ENCODE results near the gene DAB2. TPM values are rescaled to one million over a fixed set of nuclear protein-coding genes. Genes with fewer than 3 reads are reported as not detected.

The DAB2 gene
- total RNA-seq, 1 experiment from 2014 or later = not detected

GRCh38 chr5:39432696-39433530 is 8.1 kb upstream of the DAB2 start:
- Histone ChIP-seq H3K36me3 (ENCODE audit: insufficient read depth, low read length) (no peaks in the 10 kb centered on the region), H3K27ac (ENCODE audit: low read length) (no peak overlapping the region), H3K27me3 (ENCODE audit: low read length) (no peaks in the 10 kb centered on the region), H3K4me1 (ENCODE audit: low read length) (no peaks in the 10 kb centered on the region), H3K4me2 (ENCODE audit: low read depth, low read length, poor library complexity, severe bottlenecking) (no peak overlapping the region), H3K9me2 (replicated peaks; ENCODE audit: insufficient read depth, low read length) (no peaks in the 10 kb centered on the region), H3K4me3 (ENCODE audit: low read length) (no peak overlapping the region), H3K9ac (ENCODE audit: low read length) (no peak overlapping the region), H3K79me2 (ENCODE audit: low read length) (no peaks in the 10 kb centered on the region), H3K9me3 (ENCODE audit: low read length) (no peaks in the 10 kb centered on the region), H2AFZ (ENCODE audit: low read length) (no peak overlapping the region), H4K20me1 (ENCODE audit: insufficient read depth, low read depth, low read length) (no peaks in the 10 kb centered on the region)
- no peak for DNase-seq

GRCh38 chr5:39430461-39430860 is 5.7 kb upstream of the DAB2 start:
- Histone ChIP-seq H3K4me1 (ENCODE audit: low read length) (no peaks in the 10 kb centered on the region), H3K27me3 (ENCODE audit: low read length) (no peaks in the 10 kb centered on the region), H3K4me2 (ENCODE audit: low read depth, low read length, poor library complexity, severe bottlenecking) (no peak overlapping the region), H4K20me1 (ENCODE audit: insufficient read depth, low read depth, low read length) (no peaks in the 10 kb centered on the region), H3K9me3 (ENCODE audit: low read length) (no peaks in the 10 kb centered on the region), H3K79me2 (ENCODE audit: low read length) (no peaks in the 10 kb centered on the region), H2AFZ (ENCODE audit: low read length) (no peak overlapping the region), H3K4me3 (ENCODE audit: low read length) (no peak overlapping the region), H3K9ac (ENCODE audit: low read length) (no peak overlapping the region), H3K9me2 (replicated peaks; ENCODE audit: insufficient read depth, low read length) (no peaks in the 10 kb centered on the region), H3K27ac (ENCODE audit: low read length) (no peak overlapping the region), H3K36me3 (ENCODE audit: insufficient read depth, low read length) (no peaks in the 10 kb centered on the region)
- no peak for DNase-seq

GRCh38 chr5:39428640-39429039 is 3.9 kb upstream of the DAB2 start:
- no peak for DNase-seq
- Histone ChIP-seq H3K27me3 (ENCODE audit: low read length) (no peaks in the 10 kb centered on the region), H3K9ac (ENCODE audit: low read length) (no peak overlapping the region), H3K4me1 (ENCODE audit: low read length) (no peaks in the 10 kb centered on the region), H3K9me3 (ENCODE audit: low read length) (no peaks in the 10 kb centered on the region), H3K4me2 (ENCODE audit: low read depth, low read length, poor library complexity, severe bottlenecking) (no peak overlapping the region), H3K4me3 (ENCODE audit: low read length) (no peak overlapping the region), H2AFZ (ENCODE audit: low read length) (no peak overlapping the region), H4K20me1 (ENCODE audit: insufficient read depth, low read depth, low read length) (no peaks in the 10 kb centered on the region), H3K79me2 (ENCODE audit: low read length) (no peaks in the 10 kb centered on the region), H3K27ac (ENCODE audit: low read length) (no peak overlapping the region), H3K9me2 (replicated peaks; ENCODE audit: insufficient read depth, low read length) (no peaks in the 10 kb centered on the region), H3K36me3 (ENCODE audit: insufficient read depth, low read length) (no peaks in the 10 kb centered on the region)

GRCh38 chr5:39427633-39428032 is 2.9 kb upstream of the DAB2 start:
- no peak for DNase-seq
- no peaks in the 10 kb centered on the region for H3K27me3 ChIP-seq (ENCODE audit: low read length)
- no peak overlapping the region for H3K4me3 ChIP-seq (ENCODE audit: low read length)
- no peaks in the 10 kb centered on the region for H3K36me3 ChIP-seq (ENCODE audit: insufficient read depth, low read length)
- no peaks in the 10 kb centered on the region for H3K79me2 ChIP-seq (ENCODE audit: low read length)
- H3K9ac ChIP-seq (ENCODE audit: low read length) = no peak overlapping the region
- no peak overlapping the region for H2AFZ ChIP-seq (ENCODE audit: low read length)
- H3K4me2 ChIP-seq (ENCODE audit: low read depth, low read length, poor library complexity, severe bottlenecking) = no peak overlapping the region
- H3K27ac ChIP-seq (ENCODE audit: low read length) = no peak overlapping the region
- no peaks in the 10 kb centered on the region for H3K4me1 ChIP-seq (ENCODE audit: low read length)
- no peaks in the 10 kb centered on the region for H4K20me1 ChIP-seq (ENCODE audit: insufficient read depth, low read depth, low read length)
- no peaks in the 10 kb centered on the region for H3K9me2 ChIP-seq (replicated peaks; ENCODE audit: insufficient read depth, low read length)
- H3K9me3 ChIP-seq (ENCODE audit: low read length) = no peaks in the 10 kb centered on the region

GRCh38 chr5:39427229-39427628 is 2.4 kb upstream of the DAB2 start:
- H3K79me2 ChIP-seq (ENCODE audit: low read length) = no peaks in the 10 kb centered on the region
- no peaks in the 10 kb centered on the region for H3K9me2 ChIP-seq (replicated peaks; ENCODE audit: insufficient read depth, low read length)
- no peak overlapping the region for H3K27ac ChIP-seq (ENCODE audit: low read length)
- no peak for DNase-seq
- no peaks in the 10 kb centered on the region for H3K36me3 ChIP-seq (ENCODE audit: insufficient read depth, low read length)
- no peaks in the 10 kb centered on the region for H3K4me1 ChIP-seq (ENCODE audit: low read length)
- H4K20me1 ChIP-seq (ENCODE audit: insufficient read depth, low read depth, low read length) = no peaks in the 10 kb centered on the region
- no peaks in the 10 kb centered on the region for H3K27me3 ChIP-seq (ENCODE audit: low read length)
- H2AFZ ChIP-seq (ENCODE audit: low read length) = no peak overlapping the region
- no peak overlapping the region for H3K4me3 ChIP-seq (ENCODE audit: low read length)
- H3K9ac ChIP-seq (ENCODE audit: low read length) = no peak overlapping the region
- no peaks in the 10 kb centered on the region for H3K9me3 ChIP-seq (ENCODE audit: low read length)
- H3K4me2 ChIP-seq (ENCODE audit: low read depth, low read length, poor library complexity, severe bottlenecking) = no peak overlapping the region

- H3K4me2 ChIP-seq (ENCODE audit: low read depth, low read length, poor library complexity, severe bottlenecking) = no peak overlapping the region
- no peaks in the 10 kb centered on the region for H3K9me3 ChIP-seq (ENCODE audit: low read length)
- H3K27me3 ChIP-seq (ENCODE audit: low read length) = no peaks in the 10 kb centered on the region
- no peak overlapping the region for H2AFZ ChIP-seq (ENCODE audit: low read length)
- H3K36me3 ChIP-seq (ENCODE audit: insufficient read depth, low read length) = no peaks in the 10 kb centered on the region
- no peaks in the 10 kb centered on the region for H3K79me2 ChIP-seq (ENCODE audit: low read length)
- no peak overlapping the region for H3K9ac ChIP-seq (ENCODE audit: low read length)
- no peaks in the 10 kb centered on the region for H3K9me2 ChIP-seq (replicated peaks; ENCODE audit: insufficient read depth, low read length)
- H3K27ac ChIP-seq (ENCODE audit: low read length) = no peak overlapping the region
- DNase-seq = no peak
- no peaks in the 10 kb centered on the region for H3K4me1 ChIP-seq (ENCODE audit: low read length)
- H3K4me3 ChIP-seq (ENCODE audit: low read length) = no peak overlapping the region
- no peaks in the 10 kb centered on the region for H4K20me1 ChIP-seq (ENCODE audit: insufficient read depth, low read depth, low read length)
Measured at GRCh38 chr5:39426746-39427105, 1.9 kb upstream of the DAB2 start.

GRCh38 chr5:39426051-39426745 is 1.4 kb upstream of the DAB2 start:
- H3K4me3 ChIP-seq (ENCODE audit: low read length) = no peak overlapping the region
- no peaks in the 10 kb centered on the region for H3K36me3 ChIP-seq (ENCODE audit: insufficient read depth, low read length)
- no peak overlapping the region for H2AFZ ChIP-seq (ENCODE audit: low read length)
- no peak overlapping the region for H3K4me2 ChIP-seq (ENCODE audit: low read depth, low read length, poor library complexity, severe bottlenecking)
- H3K27ac ChIP-seq (ENCODE audit: low read length) = no peak overlapping the region
- H3K9me2 ChIP-seq (replicated peaks; ENCODE audit: insufficient read depth, low read length) = no peaks in the 10 kb centered on the region
- no peaks in the 10 kb centered on the region for H3K79me2 ChIP-seq (ENCODE audit: low read length)
- H3K9me3 ChIP-seq (ENCODE audit: low read length) = no peaks in the 10 kb centered on the region
- H3K4me1 ChIP-seq (ENCODE audit: low read length) = no peaks in the 10 kb centered on the region
- no peaks in the 10 kb centered on the region for H4K20me1 ChIP-seq (ENCODE audit: insufficient read depth, low read depth, low read length)
- H3K9ac ChIP-seq (ENCODE audit: low read length) = no peak overlapping the region
- no peaks in the 10 kb centered on the region for H3K27me3 ChIP-seq (ENCODE audit: low read length)
- DNase-seq = no peak

- no peak overlapping the region for H3K9ac ChIP-seq (ENCODE audit: low read length)
- H4K20me1 ChIP-seq (ENCODE audit: insufficient read depth, low read depth, low read length) = no peaks in the 10 kb centered on the region
- H3K4me2 ChIP-seq (ENCODE audit: low read depth, low read length, poor library complexity, severe bottlenecking) = no peak overlapping the region
- no peaks in the 10 kb centered on the region for H3K9me3 ChIP-seq (ENCODE audit: low read length)
- H3K27ac ChIP-seq (ENCODE audit: low read length) = no peak overlapping the region
- H3K4me3 ChIP-seq (ENCODE audit: low read length) = no peak overlapping the region
- H3K79me2 ChIP-seq (ENCODE audit: low read length) = no peaks in the 10 kb centered on the region
- no peaks in the 10 kb centered on the region for H3K27me3 ChIP-seq (ENCODE audit: low read length)
- no peak for DNase-seq
- H3K36me3 ChIP-seq (ENCODE audit: insufficient read depth, low read length) = no peaks in the 10 kb centered on the region
- no peaks in the 10 kb centered on the region for H3K9me2 ChIP-seq (replicated peaks; ENCODE audit: insufficient read depth, low read length)
- H2AFZ ChIP-seq (ENCODE audit: low read length) = no peak overlapping the region
- no peaks in the 10 kb centered on the region for H3K4me1 ChIP-seq (ENCODE audit: low read length)
Measured at GRCh38 chr5:39423331-39423751, 1.4 kb downstream of the DAB2 start.

Measured in Karpas-422 (cell line).